B cell (primary cell): ENCODE data around the gene AGAP9.
"Not testable (repeated sequence)": the region's sequence is repeated elsewhere in the genome, so short reads cannot be mapped to it uniquely, and the experiment has no call there.

Experiments
- EZH2 ChIP-seq: IDR thresholded peaks from 2 replicates; pipeline ENCODE4 v1.6.1; 2012; ENCODE audit warnings: borderline replicate concordance, low read depth, mild to moderate bottlenecking, moderate library complexity, low read length; ENCODE audit not compliant: insufficient read depth, poor library complexity, severe bottlenecking
- TF ChIP-seq, protein P1 (sequence below): fragments of 200-600 bp; IDR thresholded peaks from one replicate; pipeline ENCODE4 v1.8.0; 2022; ENCODE audit warnings: antibody characterized with exemption, mild to moderate bottlenecking

DNA sequence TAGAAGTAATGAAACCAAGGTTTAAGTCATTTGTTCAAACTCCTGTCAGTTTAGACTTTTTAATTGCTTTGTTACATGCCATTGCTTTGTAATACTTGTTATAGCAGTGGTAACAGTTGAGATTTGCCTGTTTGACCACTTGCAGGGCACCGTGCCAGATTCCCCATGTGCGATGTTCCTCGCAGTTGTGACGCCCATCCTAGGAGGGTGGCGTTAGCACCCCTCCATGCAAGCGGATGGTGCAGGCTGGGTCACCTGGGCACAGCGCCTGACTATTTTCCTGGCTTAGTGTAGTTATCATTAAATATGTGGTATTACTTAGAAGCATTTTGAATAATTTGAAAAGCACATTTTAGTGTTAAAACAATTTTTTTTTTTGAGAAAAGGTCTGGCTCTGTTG, 37.0 kb upstream of the AGAP9 start:
- TF ChIP-seq, protein P1, sequence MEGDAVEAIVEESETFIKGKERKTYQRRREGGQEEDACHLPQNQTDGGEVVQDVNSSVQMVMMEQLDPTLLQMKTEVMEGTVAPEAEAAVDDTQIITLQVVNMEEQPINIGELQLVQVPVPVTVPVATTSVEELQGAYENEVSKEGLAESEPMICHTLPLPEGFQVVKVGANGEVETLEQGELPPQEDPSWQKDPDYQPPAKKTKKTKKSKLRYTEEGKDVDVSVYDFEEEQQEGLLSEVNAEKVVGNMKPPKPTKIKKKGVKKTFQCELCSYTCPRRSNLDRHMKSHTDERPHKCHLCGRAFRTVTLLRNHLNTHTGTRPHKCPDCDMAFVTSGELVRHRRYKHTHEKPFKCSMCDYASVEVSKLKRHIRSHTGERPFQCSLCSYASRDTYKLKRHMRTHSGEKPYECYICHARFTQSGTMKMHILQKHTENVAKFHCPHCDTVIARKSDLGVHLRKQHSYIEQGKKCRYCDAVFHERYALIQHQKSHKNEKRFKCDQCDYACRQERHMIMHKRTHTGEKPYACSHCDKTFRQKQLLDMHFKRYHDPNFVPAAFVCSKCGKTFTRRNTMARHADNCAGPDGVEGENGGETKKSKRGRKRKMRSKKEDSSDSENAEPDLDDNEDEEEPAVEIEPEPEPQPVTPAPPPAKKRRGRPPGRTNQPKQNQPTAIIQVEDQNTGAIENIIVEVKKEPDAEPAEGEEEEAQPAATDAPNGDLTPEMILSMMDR = not testable (repeated sequence)
- not testable (repeated sequence) for TF ChIP-seq EZH2
